ENCODE results near the gene ZNF423.

Gene ZNF423

GRCh38 chr16:49672753-49673152 is 183.2 kb downstream of the ZNF423 start:
- no peak overlapping the region for H3K9ac ChIP-seq (ENCODE audit: low read length)
- H4K20me1 ChIP-seq (ENCODE audit: insufficient read depth, low read length), result no peaks in the 10 kb centered on the region
- no peak for DNase-seq
- no peaks in the 10 kb centered on the region for H3K9me3 ChIP-seq (replicated peaks; ENCODE audit: insufficient read depth, low read length)
- no peak for TF ChIP-seq EZH2phosphoT487 (IDR thresholded peaks at IDR 0.05; ENCODE audit: low read length)
- no peak for TF ChIP-seq EZH2 (optimal IDR thresholded peaks at IDR 0.05; ENCODE audit: low read depth, low read length)
- no peak for TF ChIP-seq CTCF (IDR thresholded peaks at IDR 0.05; ENCODE audit: low read length)
- no peaks in the 10 kb centered on the region for H3K79me2 ChIP-seq (ENCODE audit: low read length)
- H3K4me1 ChIP-seq (ENCODE audit: low read length), result no peaks in the 10 kb centered on the region
- H3K27ac ChIP-seq (ENCODE audit: low read length), result no peak overlapping the region
- H3K9me2 ChIP-seq (replicated peaks; ENCODE audit: insufficient read depth, low read length), result no peaks in the 10 kb centered on the region
- H3K36me3 ChIP-seq (replicated peaks; ENCODE audit: insufficient read depth, low read length), result no peaks in the 10 kb centered on the region
- no peak overlapping the region for H2AFZ ChIP-seq (ENCODE audit: low read length)
- no peak overlapping the region for H3K4me2 ChIP-seq (ENCODE audit: low read depth, low read length)
- no peak overlapping the region for H3K4me3 ChIP-seq (ENCODE audit: low read length)
- no peaks in the 10 kb centered on the region for H3K27me3 ChIP-seq (replicated peaks; ENCODE audit: insufficient read depth, low read length)
- H3F3A ChIP-seq (ENCODE audit: insufficient read depth, low read length), result no peaks in the 10 kb centered on the region

GRCh38 chr16:49671333-49671732 is 184.6 kb downstream of the ZNF423 start:
- Histone ChIP-seq H3K9ac (ENCODE audit: low read length) (no peak overlapping the region), H3K27me3 (replicated peaks; ENCODE audit: insufficient read depth, low read length) (0 out of 2 replicates have a peak, but pooled peaks cover 2% of the 10 kb centered on the region), H3K9me2 (replicated peaks; ENCODE audit: insufficient read depth, low read length) (no peaks in the 10 kb centered on the region), H3K79me2 (ENCODE audit: low read length) (no peaks in the 10 kb centered on the region), H3K9me3 (replicated peaks; ENCODE audit: insufficient read depth, low read length) (no peaks in the 10 kb centered on the region), H3K36me3 (replicated peaks; ENCODE audit: insufficient read depth, low read length) (no peaks in the 10 kb centered on the region), H3K4me2 (ENCODE audit: low read depth, low read length) (no peak overlapping the region), H2AFZ (ENCODE audit: low read length) (no peak overlapping the region), H3K27ac (ENCODE audit: low read length) (no peak overlapping the region), H3F3A (ENCODE audit: insufficient read depth, low read length) (no peaks in the 10 kb centered on the region), H4K20me1 (ENCODE audit: insufficient read depth, low read length) (no peaks in the 10 kb centered on the region), H3K4me3 (ENCODE audit: low read length) (no peak overlapping the region), H3K4me1 (ENCODE audit: low read length) (no peaks in the 10 kb centered on the region)
- TF ChIP-seq EZH2 (optimal IDR thresholded peaks at IDR 0.05; ENCODE audit: low read depth, low read length), result no peak
- DNase-seq, result no peak

- Histone ChIP-seq H3K79me2 (ENCODE audit: low read length) (no peaks in the 10 kb centered on the region), H3K4me1 (ENCODE audit: low read length) (no peaks in the 10 kb centered on the region), H3K27ac (ENCODE audit: low read length) (no peak overlapping the region), H3K9ac (ENCODE audit: low read length) (no peak overlapping the region), H3K9me3 (replicated peaks; ENCODE audit: insufficient read depth, low read length) (no peaks in the 10 kb centered on the region), H3K9me2 (replicated peaks; ENCODE audit: insufficient read depth, low read length) (no peaks in the 10 kb centered on the region), H4K20me1 (ENCODE audit: insufficient read depth, low read length) (no peaks in the 10 kb centered on the region), H3K27me3 (replicated peaks; ENCODE audit: insufficient read depth, low read length) (peaks cover 5% of the 10 kb centered on the region; the same call in 1 of the 2 replicates), H3K4me3 (ENCODE audit: low read length) (no peak overlapping the region), H3K36me3 (replicated peaks; ENCODE audit: insufficient read depth, low read length) (no peaks in the 10 kb centered on the region), H3K4me2 (ENCODE audit: low read depth, low read length) (no peak overlapping the region), H2AFZ (ENCODE audit: low read length) (no peak overlapping the region), H3F3A (ENCODE audit: insufficient read depth, low read length) (no peaks in the 10 kb centered on the region)
- DNase-seq, result no peak
- TF ChIP-seq CTCF (IDR thresholded peaks at IDR 0.05; ENCODE audit: low read length), result no peak
- TF ChIP-seq EZH2phosphoT487 (IDR thresholded peaks at IDR 0.05; ENCODE audit: low read length), result no peak
- no peak for TF ChIP-seq EZH2 (optimal IDR thresholded peaks at IDR 0.05; ENCODE audit: low read depth, low read length)
These were observed 185.3 kb downstream of the ZNF423 start for GRCh38 chr16:49670627-49671026.

- Histone ChIP-seq H3K27ac (ENCODE audit: low read length) (no peak overlapping the region), H3K9me2 (replicated peaks; ENCODE audit: insufficient read depth, low read length) (no peaks in the 10 kb centered on the region), H2AFZ (ENCODE audit: low read length) (no peak overlapping the region)
These were observed 190.3 kb downstream of the ZNF423 start for GRCh38 chr16:49665482-49666230.

More at GRCh38 chr16:49665482-49666230, 190.3 kb downstream of the ZNF423 start:
- Histone ChIP-seq H3F3A (ENCODE audit: insufficient read depth, low read length) (no peaks in the 10 kb centered on the region), H3K4me3 (ENCODE audit: low read length) (no peak overlapping the region), H3K4me1 (ENCODE audit: low read length) (no peaks in the 10 kb centered on the region), H3K79me2 (ENCODE audit: low read length) (no peaks in the 10 kb centered on the region), H3K36me3 (replicated peaks; ENCODE audit: insufficient read depth, low read length) (no peaks in the 10 kb centered on the region), H3K9ac (ENCODE audit: low read length) (no peak overlapping the region), H3K9me3 (replicated peaks; ENCODE audit: insufficient read depth, low read length) (no peaks in the 10 kb centered on the region), H3K4me2 (ENCODE audit: low read depth, low read length) (no peak overlapping the region), H4K20me1 (ENCODE audit: insufficient read depth, low read length) (no peaks in the 10 kb centered on the region), H3K27me3 (replicated peaks; ENCODE audit: insufficient read depth, low read length) (peaks cover 29% of the 10 kb centered on the region)
- no peak for DNase-seq
- TF ChIP-seq EZH2 (optimal IDR thresholded peaks at IDR 0.05; ENCODE audit: low read depth, low read length) (no peak), CTCF (IDR thresholded peaks at IDR 0.05; ENCODE audit: low read length) (no peak), EZH2phosphoT487 (IDR thresholded peaks at IDR 0.05; ENCODE audit: low read length) (no peak)

Data from MM.1S (cell line).